ENCODE data around the gene BET1L.
"Not testable (repeated sequence)": the region's sequence is repeated elsewhere in the genome, so short reads cannot be mapped to it uniquely, and the experiment has no call there.

BET1L gene

GRCh38 chr11:200224-201003 lies 6.8 kb downstream of the BET1L start:
- DNase-seq (ENCODE audit: low read depth), result no peak
- no peak overlapping the region for H3K4me3 ChIP-seq (ENCODE audit: low read length)
- no peak for TF ChIP-seq CTCF (IDR thresholded peaks at IDR 0.05; ENCODE audit: insufficient read depth, low read depth, low read length, missing control alignments)

- no peak for TF ChIP-seq CTCF (IDR thresholded peaks at IDR 0.05; ENCODE audit: insufficient read depth, low read depth, low read length, missing control alignments)
- no peak overlapping the region for H3K4me3 ChIP-seq (ENCODE audit: low read length)
- no peak for DNase-seq (ENCODE audit: low read depth)
These were observed 7.4 kb downstream of the BET1L start for GRCh38 chr11:199782-200181.

- H3K4me3 ChIP-seq (ENCODE audit: low read length), result no peak overlapping the region
- no peak for DNase-seq (ENCODE audit: low read depth)
- TF ChIP-seq CTCF (IDR thresholded peaks at IDR 0.05; ENCODE audit: insufficient read depth, low read depth, low read length, missing control alignments), result no peak
These were observed 8.1 kb downstream of the BET1L start for GRCh38 chr11:199004-199581.

- H3K4me3 ChIP-seq (ENCODE audit: low read length), result no peak overlapping the region
- no peak for DNase-seq (ENCODE audit: low read depth)
- no peak for TF ChIP-seq CTCF (IDR thresholded peaks at IDR 0.05; ENCODE audit: insufficient read depth, low read depth, low read length, missing control alignments)
These were observed 8.9 kb downstream of the BET1L start for GRCh38 chr11:198236-198806.

GRCh38 chr11:197741-198235 lies 9.4 kb downstream of the BET1L start:
- no peak overlapping the region for H3K4me3 ChIP-seq (ENCODE audit: low read length)
- no peak for TF ChIP-seq CTCF (IDR thresholded peaks at IDR 0.05; ENCODE audit: insufficient read depth, low read depth, low read length, missing control alignments)
- no peak for DNase-seq (ENCODE audit: low read depth)

- DNase-seq (ENCODE audit: low read depth), result no peak
- no peak overlapping the region for H3K4me3 ChIP-seq (ENCODE audit: low read length)
- TF ChIP-seq CTCF (IDR thresholded peaks at IDR 0.05; ENCODE audit: insufficient read depth, low read depth, low read length, missing control alignments), result no peak
These were observed 10.1 kb downstream of the BET1L start for GRCh38 chr11:196786-197731.

GRCh38 chr11:193481-193880 lies 13.7 kb downstream of the BET1L start:
- DNase-seq (ENCODE audit: low read depth); H3K4me3 ChIP-seq (ENCODE audit: low read length): not testable (repeated sequence)

- H3K4me3 ChIP-seq (ENCODE audit: low read length); DNase-seq (ENCODE audit: low read depth): not testable (repeated sequence)
These were observed 14.5 kb downstream of the BET1L start, which contains the start of gene SCGB1C1 for GRCh38 chr11:192674-193128. SCGB1C1 (plus strand) TSS chr11:193078; CDS start chr11:193100, 22 bp downstream.

Measured in epithelial cell of esophagus (primary cell).